Muscle of leg (tissue), 11 donors: ENCODE results near the gene TMEM40. TPM values are rescaled to one million over a fixed set of nuclear protein-coding genes. Genes with fewer than 3 reads are reported as not detected.
A peak's percentile ranks its signal among the peaks of the same experiment; 100 is the strongest.
"Not testable (repeated sequence)": the region's sequence is repeated elsewhere in the genome, so short reads cannot be mapped to it uniquely, and the experiment has no call there.

Experiments
- DNase-seq: peaks from one replicate; pipeline ENCODE4 v3.0.0; 2013
- H3K27ac ChIP-seq: one replicate; pipeline ENCODE4 v1.5.1; 2013; ENCODE audit warnings: mild to moderate bottlenecking, low read length, control low read depth
- H3K27me3 ChIP-seq: one replicate; pipeline ENCODE4 v1.6.1; 2013; ENCODE audit warnings: low read length; ENCODE audit not compliant: control insufficient read depth, insufficient read depth
- H3K36me3 ChIP-seq: one replicate; pipeline ENCODE4 v1.6.1; 2013; ENCODE audit warnings: low read length; ENCODE audit not compliant: control insufficient read depth, insufficient read depth
- H3K4me1 ChIP-seq: one replicate; pipeline ENCODE4 v1.6.1; 2013; ENCODE audit warnings: low read length; ENCODE audit not compliant: control insufficient read depth, insufficient read depth
- H3K4me3 ChIP-seq: one replicate; pipeline ENCODE4 v1.5.1; 2013; ENCODE audit warnings: low read length, control low read depth
- H3K9me3 ChIP-seq: replicated peaks from 2 replicates; pipeline ENCODE4 v1.6.1; 2013; ENCODE audit warnings: low read depth, low read length; ENCODE audit not compliant: control insufficient read depth
- WGBS: methylation state at CpG from one replicate; pipeline ENCODE4 v1.1.5; 2013; ENCODE audit warnings: missing lambda C conversion rate; ENCODE audit not compliant: insufficient coverage; 5-methylcytosine and 5-hydroxymethylcytosine counted together
- polyA plus RNA-seq, 8 donors: library from polyadenylated mRNA; unstranded; fragments of 120-200 nt; gene quantifications; one replicate each; pipeline versions ENCODE4 v1.2.1 to v1.2.3, GENCODE V29; 2013; ENCODE audit warnings: inconsistent platforms in 1 of 8, low replicate concordance in 1 of 8; ENCODE audit not compliant: insufficient read length in 8 of 8, insufficient read depth in 1 of 8
- total RNA-seq: library from RNA; stranded (reverse); fragments of 120-200 nt; gene quantifications from one replicate; pipeline ENCODE4 v1.2.4, GENCODE V29; 2013

Gene TMEM40
- total and polyA plus RNA-seq, 9 donors, result 6.4 to 16.8 (median 12.8) TPM

DNA sequence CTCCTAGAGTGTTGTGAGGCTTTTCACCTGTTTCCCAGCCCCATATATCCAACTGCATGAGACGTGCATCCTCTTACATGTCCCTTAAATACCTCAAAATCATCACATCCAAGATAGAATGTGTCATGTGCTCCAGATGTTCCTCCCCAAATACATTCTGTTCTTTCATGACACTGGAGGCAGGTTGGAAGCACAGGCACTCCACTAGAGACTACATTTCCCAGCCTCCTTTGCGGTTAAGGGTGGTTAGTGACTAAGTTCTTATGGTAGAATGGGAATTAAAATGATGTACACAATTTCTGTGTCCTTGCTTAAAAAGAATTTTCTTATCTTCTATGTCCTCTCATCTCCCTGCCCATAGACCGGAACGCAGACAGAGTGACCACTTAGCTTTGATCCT, 34.3 kb downstream of the TMEM40 start:
- WGBS, result 20% methylated on average over 1 of the region's 4 CpGs
- no peaks in the 10 kb centered on the region for H3K9me3 ChIP-seq
- DNase-seq, result no peak
- peaks cover 19% of the 10 kb centered on the region for H3K4me1 ChIP-seq
- no peak overlapping the region for H3K27ac ChIP-seq
- no peaks in the 10 kb centered on the region for H3K36me3 ChIP-seq
- H3K27me3 ChIP-seq, result no peaks in the 10 kb centered on the region
- no peak overlapping the region for H3K4me3 ChIP-seq

DNA sequence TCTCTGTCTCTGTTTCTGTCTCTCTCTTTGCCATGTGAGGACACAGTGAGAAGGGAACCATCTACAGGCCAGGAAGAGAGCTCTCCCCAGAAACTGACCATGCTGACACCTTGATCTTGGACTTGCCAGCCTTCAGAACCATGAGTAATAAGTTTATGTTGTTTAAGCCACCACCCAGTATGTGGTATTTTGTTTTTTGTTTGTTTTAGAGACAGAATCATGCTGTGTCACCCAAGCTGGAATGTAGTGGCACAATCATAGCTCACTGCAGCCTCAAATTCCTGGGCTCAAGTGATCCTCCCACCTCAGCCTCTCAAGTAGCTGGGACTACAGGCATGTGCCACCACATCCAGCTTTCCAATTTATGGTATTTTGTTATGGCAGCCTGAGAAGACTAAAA, 35.7 kb downstream of the TMEM40 start:
- H3K27me3 ChIP-seq, DNase-seq, H3K4me3 ChIP-seq, H3K27ac ChIP-seq, H3K36me3 ChIP-seq, H3K9me3 ChIP-seq: not testable (repeated sequence)
- H3K4me1 ChIP-seq, result peaks cover 16% of the 10 kb centered on the region

DNA sequence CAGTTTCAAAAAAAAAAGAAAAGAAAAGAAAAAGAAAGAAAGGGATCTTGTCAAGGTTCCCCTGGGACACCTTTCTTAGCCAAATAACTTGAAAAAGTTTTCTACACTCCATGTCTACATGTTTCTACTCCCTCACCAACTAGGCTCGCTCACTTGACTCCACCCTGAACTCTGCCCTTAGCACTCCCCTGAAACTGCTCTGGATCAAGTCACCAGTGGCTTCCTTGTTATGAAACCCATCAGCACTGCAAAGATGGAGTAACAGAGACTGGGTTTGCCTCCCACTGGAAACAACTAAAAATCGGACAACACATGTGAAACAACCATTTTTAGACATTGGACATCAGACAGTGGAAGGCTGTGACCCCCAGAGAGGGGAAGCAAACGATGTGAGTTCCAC, 36.8 kb downstream of the TMEM40 start:
- no peak overlapping the region for H3K27ac ChIP-seq
- DNase-seq, result no peak
- no peaks in the 10 kb centered on the region for H3K27me3 ChIP-seq
- no peaks in the 10 kb centered on the region for H3K9me3 ChIP-seq
- no peaks in the 10 kb centered on the region for H3K36me3 ChIP-seq
- H3K4me1 ChIP-seq, result peaks cover 8% of the 10 kb centered on the region
- H3K4me3 ChIP-seq, result no peak overlapping the region
- WGBS, result 68% methylated on average over 3 of the region's 3 CpGs

DNA sequence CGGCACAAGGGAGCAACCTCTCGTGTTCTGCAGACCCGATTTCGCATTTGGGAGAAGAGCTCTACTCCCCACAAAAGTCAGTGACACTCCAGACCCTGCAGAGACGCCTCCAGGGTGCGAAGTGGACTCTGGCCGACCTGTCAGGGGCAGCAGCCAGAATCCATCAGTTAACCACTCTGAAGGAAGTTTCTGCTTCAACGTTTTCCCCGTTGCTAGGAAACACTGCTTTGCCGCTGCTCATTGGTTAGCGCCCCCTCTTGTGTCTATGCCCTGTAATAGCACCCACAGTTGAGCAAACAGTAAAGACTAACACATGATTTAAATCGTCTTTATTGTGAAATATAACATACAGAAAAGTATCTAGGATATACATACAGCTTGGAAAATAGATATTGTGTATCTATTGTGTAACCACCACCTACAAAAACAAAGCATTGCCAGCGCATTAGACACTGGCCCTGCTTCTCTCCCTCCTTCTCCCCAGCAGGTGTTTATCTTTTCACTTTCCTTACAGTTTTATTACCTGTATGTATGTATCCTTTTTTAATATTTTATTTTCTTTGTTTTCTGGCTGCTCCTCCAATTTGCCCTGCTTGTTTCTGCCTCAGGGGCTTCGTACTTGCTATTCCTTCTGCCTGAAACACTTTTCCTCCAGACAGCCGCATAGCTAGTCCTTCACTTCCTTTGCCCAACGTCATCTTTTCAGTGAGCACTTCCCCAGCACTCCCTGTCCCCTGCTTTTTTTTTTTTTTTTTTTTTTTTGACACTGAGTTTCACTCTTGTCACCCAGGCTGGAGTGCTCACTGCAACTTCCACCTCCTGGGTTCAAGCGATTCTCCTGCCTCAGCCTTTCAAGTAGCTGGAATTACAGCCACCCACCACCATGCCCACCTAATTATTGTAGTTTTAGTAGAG, 38.8 kb downstream of the TMEM40 start:
- peak; percentile 97 for DNase-seq
- peaks cover 8% of the 10 kb centered on the region for H3K4me1 ChIP-seq
- H3K36me3 ChIP-seq, result no peaks in the 10 kb centered on the region
- peak overlapping the region; percentile 31 for H3K4me3 ChIP-seq
- WGBS, result 22% methylated on average over 12 of the region's 17 CpGs
- H3K9me3 ChIP-seq, result no peaks in the 10 kb centered on the region
- no peaks in the 10 kb centered on the region for H3K27me3 ChIP-seq
- H3K27ac ChIP-seq, result peak overlapping the region; percentile 35

DNA sequence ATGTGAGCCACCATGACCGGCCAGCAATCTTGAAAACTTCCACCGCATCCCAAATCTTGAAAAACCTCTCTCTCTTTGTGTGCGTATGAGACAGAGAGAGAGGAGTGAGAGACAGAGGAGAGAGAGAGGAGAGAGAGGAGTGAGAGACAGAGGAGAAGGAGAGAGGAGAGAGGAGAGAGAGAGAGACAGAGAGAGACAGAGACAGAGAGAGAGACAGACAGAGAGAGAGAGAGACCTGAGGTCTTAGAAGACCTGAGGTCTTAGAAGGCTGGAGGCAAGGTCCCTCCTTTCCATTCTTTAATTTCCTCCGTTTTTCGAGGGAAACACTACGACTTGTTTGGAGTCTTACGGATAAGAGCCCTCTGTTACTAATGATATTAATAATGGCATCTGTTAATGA, 39.5 kb downstream of the TMEM40 start:
- H3K4me1 ChIP-seq, result peaks cover 8% of the 10 kb centered on the region
- no peaks in the 10 kb centered on the region for H3K27me3 ChIP-seq
- H3K9me3 ChIP-seq, result no peaks in the 10 kb centered on the region
- no CpG with 5 or more reads among the region's 7 CpGs for WGBS
- DNase-seq, result no peak
- H3K4me3 ChIP-seq, result peak overlapping the region; percentile 31
- H3K27ac ChIP-seq, result peak overlapping the region; percentile 35
- H3K36me3 ChIP-seq, result no peaks in the 10 kb centered on the region

DNA sequence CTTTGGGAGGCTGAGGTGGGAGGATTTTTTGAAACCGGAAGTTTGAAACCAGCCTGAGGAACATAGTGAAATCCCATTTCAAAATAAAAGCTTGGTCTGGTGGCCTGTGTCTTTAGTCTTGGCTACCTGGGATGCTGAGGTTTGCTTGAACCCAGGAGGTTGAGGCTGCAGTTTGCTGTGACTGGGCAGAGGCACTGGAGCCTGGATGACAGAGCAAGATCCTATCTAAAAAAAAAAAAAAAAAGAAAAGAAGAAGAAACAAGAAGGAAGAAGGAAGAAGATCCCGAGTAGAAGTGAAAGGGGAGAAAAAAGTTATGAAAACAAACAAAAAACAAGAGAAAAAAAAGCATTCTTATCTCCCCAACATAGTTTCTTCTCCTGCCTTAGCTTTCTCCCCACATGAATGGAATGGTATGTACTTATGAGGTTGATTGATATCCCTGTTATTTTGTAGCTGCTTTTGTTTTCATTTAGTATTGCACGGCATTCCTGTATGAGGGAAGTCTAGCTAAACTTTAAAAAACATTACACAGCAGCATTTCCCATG, 42.4 kb downstream of the TMEM40 start:
- 0% methylated on average over 1 of the region's 3 CpGs for WGBS
- no peaks in the 10 kb centered on the region for H3K9me3 ChIP-seq
- H3K27ac ChIP-seq, result no peak overlapping the region
- H3K27me3 ChIP-seq, result no peaks in the 10 kb centered on the region
- no peak overlapping the region for H3K4me3 ChIP-seq
- peaks cover 8% of the 10 kb centered on the region for H3K4me1 ChIP-seq
- H3K36me3 ChIP-seq, result no peaks in the 10 kb centered on the region
- peak; percentile 30 for DNase-seq

DNA sequence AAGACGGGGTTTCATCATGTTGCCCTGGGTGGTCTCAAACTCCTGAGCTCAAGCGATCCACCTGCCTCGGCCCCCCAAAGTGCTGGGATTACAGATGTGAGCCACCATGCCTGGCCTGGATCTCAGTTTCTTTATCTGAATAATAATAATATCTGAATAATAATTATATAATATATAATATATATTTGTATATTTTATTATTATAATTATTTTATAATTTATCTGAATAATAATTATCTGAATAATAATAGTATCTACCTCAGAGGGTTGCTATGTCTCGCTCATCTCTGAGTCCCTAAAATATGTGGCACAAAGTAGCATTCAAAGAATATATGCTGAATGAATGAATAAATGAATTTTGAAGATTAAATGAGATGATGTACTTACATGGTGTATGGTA, 44.8 kb downstream of the TMEM40 start:
- Histone ChIP-seq H3K4me1 (peaks cover 1% of the 10 kb centered on the region), H3K27ac (no peak overlapping the region), H3K9me3 (no peaks in the 10 kb centered on the region), H3K36me3 (no peaks in the 10 kb centered on the region), H3K27me3 (no peaks in the 10 kb centered on the region), H3K4me3 (no peak overlapping the region)
- DNase-seq, result no peak
- WGBS, result no CpG with 5 or more reads among the region's 4 CpGs

DNA sequence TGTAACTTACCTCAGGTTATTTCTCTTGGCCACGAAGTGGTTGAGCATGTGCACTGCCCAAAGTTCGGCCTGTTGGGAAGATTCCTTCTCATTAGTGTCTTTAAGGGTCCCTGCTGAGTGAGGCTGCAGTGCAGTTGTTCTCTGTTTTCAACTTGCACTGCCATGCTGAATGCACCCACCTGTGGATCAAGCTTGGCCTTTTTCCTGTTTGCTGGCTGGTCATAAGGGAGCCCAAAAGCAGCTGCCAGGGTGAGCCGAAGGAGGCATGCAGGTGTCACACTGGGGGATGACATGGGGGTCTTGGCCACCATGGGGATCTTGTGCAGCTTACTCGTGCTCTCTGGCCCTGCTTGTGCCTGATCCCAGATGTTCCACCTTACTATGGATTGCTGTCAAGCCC, 49.0 kb downstream of the TMEM40 start:
- DNase-seq, result no peak
- Histone ChIP-seq H3K27me3 (no peaks in the 10 kb centered on the region), H3K4me1 (peaks cover 2% of the 10 kb centered on the region), H3K9me3 (no peaks in the 10 kb centered on the region), H3K27ac (no peak overlapping the region), H3K36me3 (no peaks in the 10 kb centered on the region), H3K4me3 (no peak overlapping the region)
- 74% methylated on average over 4 of the region's 4 CpGs for WGBS

DNA sequence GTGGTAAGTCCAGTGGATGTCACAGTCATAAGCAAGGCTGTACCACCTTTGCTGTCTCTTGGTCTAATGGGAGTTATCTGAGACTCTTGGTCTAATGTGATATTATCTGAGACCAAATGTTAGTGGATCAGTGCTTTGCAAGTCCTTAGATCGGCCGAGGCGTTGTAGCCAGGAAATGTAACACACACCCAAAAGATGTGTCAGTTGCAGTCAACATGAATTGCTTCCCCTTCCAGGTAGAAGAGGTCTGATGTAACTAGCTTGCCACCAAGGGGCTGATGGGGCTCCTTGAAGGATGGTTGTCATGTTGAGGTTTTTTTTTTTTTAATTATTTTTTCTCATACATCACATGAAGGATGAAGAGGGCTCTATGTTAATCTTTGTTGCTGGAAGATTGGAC, 49.7 kb downstream of the TMEM40 start:
- no peak overlapping the region for H3K27ac ChIP-seq

DNA sequence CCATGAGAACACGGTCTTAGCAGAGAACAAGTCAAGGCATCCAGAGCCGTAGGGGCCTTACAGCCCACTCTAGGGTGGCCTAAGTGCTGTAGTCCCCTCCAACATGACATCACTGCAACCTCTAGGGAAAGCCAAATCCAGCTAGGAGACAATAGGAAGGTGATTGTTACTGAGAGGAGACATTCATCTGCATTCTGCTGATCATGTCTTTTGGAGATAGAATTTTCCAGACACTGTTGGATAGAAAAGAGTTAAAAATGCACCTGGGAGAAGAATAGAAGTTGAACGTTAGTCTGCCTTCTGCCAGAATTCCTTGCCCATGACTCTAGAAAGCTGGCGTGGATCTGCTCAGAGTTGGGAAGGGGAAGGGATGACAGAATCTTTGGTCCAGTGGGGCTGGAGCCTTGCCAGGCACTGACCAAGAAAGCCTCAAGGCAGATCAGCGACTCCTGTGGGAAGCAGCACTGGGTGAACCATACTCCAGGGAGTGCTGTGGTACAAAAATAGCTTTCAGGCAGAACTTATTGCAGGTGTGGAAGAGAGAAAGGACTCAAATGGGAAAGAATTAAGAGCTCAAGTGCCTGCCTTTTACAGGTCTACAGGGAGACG, 50.4 kb downstream of the TMEM40 start:
- no peak overlapping the region for H3K4me3 ChIP-seq
- H3K27me3 ChIP-seq, result no peaks in the 10 kb centered on the region
- no peaks in the 10 kb centered on the region for H3K36me3 ChIP-seq
- peak; percentile 25 for DNase-seq
- no peak overlapping the region for H3K27ac ChIP-seq
- WGBS, result 51% methylated on average over 6 of the region's 6 CpGs
- no peaks in the 10 kb centered on the region for H3K9me3 ChIP-seq
- peaks cover 2% of the 10 kb centered on the region for H3K4me1 ChIP-seq

More for the DNA sequence above, 49.7 kb downstream of the TMEM40 start:
- no peak for DNase-seq
- no peaks in the 10 kb centered on the region for H3K9me3 ChIP-seq
- H3K4me3 ChIP-seq, result no peak overlapping the region
- H3K36me3 ChIP-seq, result no peaks in the 10 kb centered on the region
- no CpG with 5 or more reads among the region's 3 CpGs for WGBS
- H3K27me3 ChIP-seq, result no peaks in the 10 kb centered on the region
- H3K4me1 ChIP-seq, result peaks cover 2% of the 10 kb centered on the region
